Prostate gland (tissue), 2 donors: ENCODE measurements around the gene TMEM202. TPM values are rescaled to one million over a fixed set of nuclear protein-coding genes. Genes with fewer than 3 reads are reported as not detected.

ENCODE experiments used
- DNase-seq: peaks from one replicate; pipeline ENCODE4 v3.0.0-alpha.2; 2019; ENCODE audit warnings: low spot score
- H3K27ac ChIP-seq, 2 donors: fragments of 200-600 bp; sonication (generic); 2 replicates each; pipeline ENCODE4 v1.5.1; 2017 to 2019
- H3K27me3 ChIP-seq: fragments of 200-600 bp; sonication (generic); replicated peaks from 2 replicates; pipeline ENCODE4 v1.5.1; 2019; ENCODE audit not compliant: insufficient read depth
- H3K36me3 ChIP-seq, 2 donors: fragments of 200-600 bp; sonication (generic); 1 replicate in 1 of 2; 2 replicates in 1 of 2; pipeline versions ENCODE4 v1.5.1 to v1.8.1; 2017 to 2019
- H3K4me1 ChIP-seq: fragments of 200-600 bp; sonication (generic); replicated peaks from 2 replicates; pipeline ENCODE4 v1.5.1; 2019
- H3K4me3 ChIP-seq, 2 donors: fragments of 200-600 bp; sonication (generic); 2 replicates each; pipeline ENCODE4 v1.5.1; 2017 to 2019
- H3K9me3 ChIP-seq: fragments of 200-600 bp; sonication (generic); 2 replicates; pipeline ENCODE4 v1.5.1; 2017
- CTCF ChIP-seq, 4 experiments: fragments of 200-600 bp in 2 of 4; fragments of 450-650 bp in 2 of 4; sonication (generic) in 2 of 4; IDR thresholded peaks; 1 replicate in 3 of 4; 2 replicates in 1 of 4; pipeline ENCODE4 v1.5.1; 2016 to 2019; ENCODE audit warnings: antibody characterized with exemption in 4 of 4, mild to moderate bottlenecking in 2 of 4, moderate library complexity in 2 of 4
- POLR2A ChIP-seq: fragments of 450-650 bp; IDR thresholded peaks from one replicate; pipeline ENCODE4 v1.6.1; 2016; ENCODE audit warnings: antibody characterized with exemption, mild to moderate bottlenecking
- POLR2AphosphoS5 ChIP-seq: sonication (generic); formaldehyde crosslinking; IDR thresholded peaks from one replicate; pipeline ENCODE4 v1.6.1; 2017; ENCODE audit warnings: antibody characterized with exemption
- WGBS: methylation state at CpG from one replicate; pipeline ENCODE4 v1.1.5; 2018; 5-methylcytosine and 5-hydroxymethylcytosine counted together
- intact Hi-C: fragments of 100-400 bp; cut with DNase I; formaldehyde crosslinking; loops from one replicate; pipeline ENCODE4 v1.14.2; 2022
- total RNA-seq, 2 donors: library from RNA; depleted of rRNA; stranded (reverse); fragments of >200 nt; gene quantifications; one replicate each; pipeline ENCODE4 v1.1.0, GENCODE V29; 2016

The TMEM202 gene
- total RNA-seq, 2 donors from 2014 or later = not detected

- intact Hi-C loops = no loop called here
- TF ChIP-seq POLR2A (no peak), POLR2AphosphoS5 (no peak), CTCF (IDR thresholded peaks at IDR 0.05) (no peak)
- WGBS = 75% methylated on average over 1 of the region's 1 CpG
Observed at GRCh38 chr15:72445426-72445825, 47.3 kb downstream of the TMEM202 start.

GRCh38 chr15:72450805-72451204, 52.7 kb downstream of the TMEM202 start:
- TF ChIP-seq CTCF (IDR thresholded peaks at IDR 0.05) = no peak
- no peak for TF ChIP-seq POLR2AphosphoS5
- TF ChIP-seq POLR2A = no peak
- no peak overlapping the region for H3K4me3 ChIP-seq
- no peaks in the 10 kb centered on the region for H3K4me1 ChIP-seq
- no peak for DNase-seq
- intact Hi-C loops = no loop called here
- no peaks in the 10 kb centered on the region for H3K27me3 ChIP-seq
- no peaks in the 10 kb centered on the region for H3K9me3 ChIP-seq
- no peaks in the 10 kb centered on the region for H3K36me3 ChIP-seq
- 83% methylated on average over 6 of the region's 6 CpGs for WGBS
- H3K27ac ChIP-seq = no peak overlapping the region

More at GRCh38 chr15:72445426-72445825, 47.3 kb downstream of the TMEM202 start:
- Histone ChIP-seq H3K27ac (no peak overlapping the region), H3K4me1 (no peaks in the 10 kb centered on the region), H3K27me3 (no peaks in the 10 kb centered on the region), H3K9me3 (no peaks in the 10 kb centered on the region), H3K36me3 (no peaks in the 10 kb centered on the region), H3K4me3 (no peak overlapping the region)
- DNase-seq = no peak

- Histone ChIP-seq H3K4me1 (no peaks in the 10 kb centered on the region), H3K27me3 (no peaks in the 10 kb centered on the region), H3K36me3 (no peaks in the 10 kb centered on the region), H3K9me3 (no peaks in the 10 kb centered on the region), H3K4me3 (no peak overlapping the region), H3K27ac (no peak overlapping the region)
- DNase-seq = no peak
- intact Hi-C loops = no loop called here
- 96% methylated on average over 7 of the region's 9 CpGs for WGBS
- TF ChIP-seq POLR2AphosphoS5 = no peak
- no peak for TF ChIP-seq POLR2A
- no peak for TF ChIP-seq CTCF (IDR thresholded peaks at IDR 0.05)
Observed at GRCh38 chr15:72451224-72451623, 53.1 kb downstream of the TMEM202 start.

- no peaks in the 10 kb centered on the region for H3K36me3 ChIP-seq
- TF ChIP-seq POLR2A (no peak), CTCF (IDR thresholded peaks at IDR 0.05) (no peak), POLR2AphosphoS5 (no peak)
- H3K4me1 ChIP-seq = no peaks in the 10 kb centered on the region
Observed at GRCh38 chr15:72456684-72457083, 58.6 kb downstream of the TMEM202 start.

More at GRCh38 chr15:72456684-72457083, 58.6 kb downstream of the TMEM202 start:
- H3K27me3 ChIP-seq = no peaks in the 10 kb centered on the region
- intact Hi-C loops = no loop called here
- no peak overlapping the region for H3K4me3 ChIP-seq
- WGBS = 94% methylated on average over 7 of the region's 7 CpGs
- H3K27ac ChIP-seq = no peak overlapping the region
- no peaks in the 10 kb centered on the region for H3K9me3 ChIP-seq
- no peak for DNase-seq

Other genes with a start within 250 kb of the TMEM202 start
- 1 to 10 TPM; 4.3 to 6.4 TPM for gene GRAMD2A, start 200.5 kb upstream of the TMEM202 start, total RNA-seq
- gene PKM, start 167.1 kb upstream of the TMEM202 start, total RNA-seq = 100 to 1,000 TPM; 470 to 513 TPM
- 10 to 100 TPM; 34.4 to 85.8 TPM for gene PARP6, start 125.8 kb upstream of the TMEM202 start, total RNA-seq
- gene CELF6, start 78.1 kb upstream of the TMEM202 start, total RNA-seq = 1 to 10 TPM; 3.7 to 7.3 TPM
- gene HEXA, start 22.3 kb upstream of the TMEM202 start, total RNA-seq = 100 to 1,000 TPM in 1 of 2 donors, 10 to 100 TPM in 1; 78.1 to 176 TPM
- 10 to 100 TPM; 35.7 to 38.7 TPM for gene ARIH1, start 76.0 kb downstream of the TMEM202 start, total RNA-seq